GM18873 (cell line): ENCODE results near the gene KIRREL3.

Experiments used
- ATAC-seq: cut with Tn5 transposase; IDR thresholded peaks from one replicate; pipeline ENCODE4 v1.9.1; 2021; ENCODE audit warnings: mild to moderate bottlenecking, moderate library complexity, moderate number of reproducible peaks; ENCODE audit not compliant: unreplicated experiment, low FRiP score

Gene KIRREL3

DNA sequence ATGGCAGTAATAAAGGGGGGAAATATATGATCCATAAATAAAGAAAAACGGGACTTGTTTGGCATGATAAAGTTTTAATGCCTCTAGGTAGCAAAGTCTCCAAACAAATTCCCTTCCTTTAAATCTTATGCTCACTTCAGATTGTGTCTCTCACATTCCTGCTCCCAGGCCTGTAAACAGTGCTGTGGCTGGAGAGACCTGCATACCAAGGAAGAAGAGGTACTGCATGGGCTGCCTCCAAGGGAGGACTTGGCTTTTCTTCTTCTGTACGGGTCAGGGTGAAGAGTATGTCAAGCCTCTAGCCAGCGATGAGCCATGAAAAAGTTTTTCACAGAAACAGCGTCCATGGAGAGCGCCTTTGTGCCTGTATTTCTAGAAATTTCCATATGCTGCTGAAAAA, 161.8 kb downstream of the KIRREL3 start:
- ATAC-seq: no peak

- no peak for ATAC-seq
These were observed 163.0 kb downstream of the KIRREL3 start for GRCh38 chr11:126837581-126837980.

GRCh38 chr11:126834573-126834972, 166.0 kb downstream of the KIRREL3 start:
- no peak for ATAC-seq

DNA sequence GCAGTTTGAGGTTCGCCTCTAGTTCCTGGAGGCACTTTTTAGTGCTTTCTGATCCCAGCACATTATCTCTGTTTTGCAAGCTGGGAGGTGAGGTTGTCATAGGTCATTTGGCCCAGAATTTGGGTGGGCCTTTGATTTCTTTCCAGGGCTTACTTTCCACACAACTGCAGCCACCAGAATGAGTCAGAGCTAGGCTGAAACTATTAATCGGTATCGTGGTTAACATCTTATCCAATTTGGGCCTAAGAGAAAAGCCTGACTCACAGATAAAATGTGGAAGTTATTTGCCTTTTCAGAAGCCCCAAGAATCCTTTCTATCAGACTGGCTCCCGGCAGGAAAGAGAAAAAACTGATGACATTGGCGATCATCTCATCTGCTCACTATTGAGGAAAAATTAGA, 166.4 kb downstream of the KIRREL3 start:
- ATAC-seq: no peak

- no peak for ATAC-seq
These were observed 167.5 kb downstream of the KIRREL3 start for GRCh38 chr11:126833065-126833464.

DNA sequence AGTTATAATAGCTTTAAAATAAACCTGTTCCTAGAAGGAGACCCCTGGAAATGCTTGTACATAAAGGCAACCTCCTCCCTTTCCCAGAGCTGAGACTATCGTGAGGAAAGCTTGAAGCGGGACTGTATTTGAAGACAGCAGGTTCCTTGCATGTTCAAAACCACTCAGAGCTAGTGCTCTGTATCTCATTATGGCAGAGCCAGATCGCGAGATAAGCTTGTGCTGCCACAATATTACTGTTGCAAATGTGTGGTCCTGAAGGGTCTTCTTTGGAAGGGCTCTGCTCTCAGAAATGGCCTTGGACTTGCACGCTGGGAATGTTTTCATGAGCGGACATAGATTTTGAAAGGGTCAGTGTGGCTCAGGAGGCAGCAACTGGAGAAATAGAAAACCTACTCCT, 168.2 kb downstream of the KIRREL3 start:
- ATAC-seq: no peak

GRCh38 chr11:126830216-126830806, 170.3 kb downstream of the KIRREL3 start:
- ATAC-seq: no peak

GRCh38 chr11:126829716-126830115, 170.9 kb downstream of the KIRREL3 start:
- ATAC-seq: no peak

DNA sequence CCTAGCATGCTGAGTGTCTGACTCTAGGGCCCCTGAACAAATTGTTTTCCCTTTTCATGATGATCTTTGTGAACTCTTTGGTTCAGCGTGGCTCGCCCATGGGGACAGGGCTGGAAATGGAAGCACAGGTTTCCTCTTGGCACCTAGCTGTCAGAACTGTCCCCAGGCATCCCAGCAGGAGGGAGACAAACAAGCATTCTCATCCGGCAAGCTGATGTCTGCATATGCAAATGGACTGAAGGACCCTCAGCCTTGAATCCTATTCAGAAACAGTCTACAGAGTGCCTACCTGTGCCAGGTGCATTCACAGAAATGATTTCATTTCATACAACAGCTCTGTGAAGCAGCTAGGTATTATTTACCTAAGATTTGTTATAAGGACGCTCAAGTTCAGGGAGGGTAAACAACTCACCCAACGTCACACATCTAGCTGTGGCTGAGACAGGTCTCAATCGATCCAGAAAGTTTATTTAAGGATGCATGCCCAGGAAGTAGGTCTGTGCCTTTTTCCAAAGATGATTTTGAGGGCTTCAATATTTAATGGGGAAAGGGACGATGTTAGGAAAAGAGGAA, 176.4 kb downstream of the KIRREL3 start:
- ATAC-seq: no peak

- ATAC-seq: no peak
These were observed 177.3 kb downstream of the KIRREL3 start for GRCh38 chr11:126823274-126823673.

DNA sequence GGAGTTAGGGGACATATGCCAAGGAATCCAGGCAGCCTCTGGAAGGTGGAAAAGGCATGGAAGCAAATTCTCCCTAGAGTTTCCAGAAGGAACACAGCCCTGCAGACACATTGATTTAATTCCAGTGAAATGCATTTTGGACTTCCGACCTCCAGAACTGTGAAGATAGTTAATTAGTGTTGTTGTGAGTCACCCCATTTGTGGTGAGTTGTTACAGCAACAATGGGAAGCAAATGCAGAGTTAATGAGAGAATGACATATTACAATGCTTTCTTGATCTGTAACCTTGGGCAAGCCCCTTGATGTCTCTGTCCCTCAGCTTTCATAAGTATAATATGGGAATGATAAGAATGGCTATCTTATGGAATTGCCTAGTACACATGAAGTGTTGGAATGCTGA, 178.7 kb downstream of the KIRREL3 start:
- ATAC-seq: no peak

DNA sequence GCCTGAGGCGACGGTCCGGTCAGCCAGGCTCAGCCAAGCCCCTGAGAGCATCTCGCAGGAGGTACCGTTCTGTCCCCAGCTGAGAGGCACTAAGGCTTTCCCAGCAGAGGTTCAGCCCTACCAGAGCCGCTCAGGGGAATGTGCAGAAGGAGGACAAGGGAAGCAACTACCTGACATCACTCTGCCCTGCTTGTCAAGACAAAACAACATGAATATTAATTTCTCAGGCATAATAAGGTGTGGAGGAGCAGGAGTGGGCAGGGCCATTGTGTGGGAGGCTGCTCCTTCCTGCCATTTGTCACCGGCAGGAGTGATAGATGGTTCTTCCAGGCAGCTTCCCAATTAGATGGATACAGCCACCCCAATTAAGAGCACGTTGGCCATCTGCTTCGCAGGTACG, 181.4 kb downstream of the KIRREL3 start:
- no peak for ATAC-seq

- no peak for ATAC-seq
These were observed 182.8 kb downstream of the KIRREL3 start for GRCh38 chr11:126817523-126818450.

DNA sequence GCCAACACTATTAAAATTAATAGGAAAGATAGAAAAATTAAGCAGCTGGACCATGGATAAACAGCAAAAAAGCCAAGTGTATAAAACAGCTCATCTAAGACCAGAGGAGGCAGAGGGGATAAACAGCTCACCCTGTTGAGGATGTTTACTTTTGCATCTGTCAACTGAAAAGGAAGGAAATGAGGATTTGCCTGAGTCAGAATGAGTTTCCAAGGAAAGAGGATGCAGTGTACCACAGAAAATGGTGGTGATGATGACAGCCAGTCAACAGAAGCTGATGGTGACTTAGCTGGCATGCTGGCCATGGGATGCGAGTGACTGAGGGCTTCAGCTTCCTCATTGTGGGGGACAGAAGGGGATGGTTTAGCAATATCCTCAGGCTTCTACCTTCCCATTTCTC, 183.5 kb downstream of the KIRREL3 start:
- no peak for ATAC-seq

DNA sequence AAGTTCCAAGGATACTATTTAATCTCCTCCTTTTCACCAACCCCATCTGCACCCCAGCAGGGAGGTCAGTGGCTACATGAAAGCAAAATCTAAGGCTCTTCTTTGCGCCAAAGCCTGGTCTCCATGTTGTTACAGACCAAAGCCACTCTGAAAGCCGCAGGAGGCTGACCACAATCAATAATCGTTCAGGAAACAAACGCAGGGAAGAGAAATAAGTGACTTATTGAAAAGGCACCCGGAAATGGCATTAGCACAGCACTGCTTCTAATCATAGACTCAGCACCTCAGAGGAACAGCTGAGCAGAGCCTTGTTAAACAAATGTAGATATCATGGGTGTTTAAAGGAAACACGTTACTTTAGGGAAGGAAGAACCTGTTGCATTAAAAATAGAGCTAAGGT, 183.9 kb downstream of the KIRREL3 start:
- no peak for ATAC-seq

GRCh38 chr11:126815111-126815510, 185.5 kb downstream of the KIRREL3 start:
- ATAC-seq: no peak

DNA sequence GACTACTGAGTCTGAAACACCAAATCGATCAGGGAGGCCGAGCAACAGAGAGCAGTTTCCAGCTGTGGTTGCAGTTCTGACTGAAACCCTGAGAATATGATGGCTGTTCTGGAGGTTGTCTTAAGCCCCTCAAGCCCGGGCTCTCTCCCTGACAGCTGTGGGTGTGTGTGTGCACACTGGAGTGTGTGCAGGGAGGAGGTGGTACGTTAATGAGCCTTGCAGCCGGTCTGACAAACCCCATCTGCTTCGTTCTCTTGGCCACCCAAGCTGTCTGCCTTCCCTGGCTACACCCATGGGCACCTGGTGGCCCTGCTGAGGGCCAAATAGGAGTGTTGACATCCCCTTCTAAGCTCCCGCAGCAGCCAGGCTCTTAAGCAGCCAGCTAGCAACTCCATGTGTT, 189.8 kb downstream of the KIRREL3 start:
- ATAC-seq: no peak

GRCh38 chr11:126809514-126810289, 190.9 kb downstream of the KIRREL3 start:
- no peak for ATAC-seq

GRCh38 chr11:126808836-126809235, 191.7 kb downstream of the KIRREL3 start:
- ATAC-seq: no peak

- no peak for ATAC-seq
These were observed 192.3 kb downstream of the KIRREL3 start for GRCh38 chr11:126808296-126808695.

DNA sequence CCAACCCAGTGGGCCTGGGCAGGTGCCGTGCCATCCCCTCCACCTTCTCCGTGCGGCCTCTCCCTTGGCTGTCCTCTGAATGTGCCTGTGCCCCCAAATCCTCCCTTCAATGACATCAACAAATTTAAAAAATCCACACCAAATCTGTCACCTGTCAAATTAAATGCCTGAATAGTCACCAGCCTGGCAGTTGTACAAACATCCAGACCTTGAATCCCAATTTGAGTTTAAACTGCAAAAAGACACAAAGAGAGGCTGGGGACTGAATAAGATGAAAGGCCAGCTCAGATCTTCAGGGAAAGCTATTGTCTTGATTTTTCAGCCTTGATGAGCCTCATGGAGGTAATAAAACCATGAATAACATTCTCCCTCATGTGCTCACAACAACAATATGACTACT, 194.7 kb downstream of the KIRREL3 start:
- ATAC-seq: no peak
